Body of pancreas (tissue), 4 donors: ENCODE data around the gene APAF1.

Source experiments
- CTCF ChIP-seq, 7 experiments: fragments of 450-650 bp in 4 of 7; fragments of 200-600 bp in 3 of 7; sonication (generic) in 3 of 7; IDR thresholded peaks; one replicate each; pipeline ENCODE4 v1.5.1; 2016 to 2019; ENCODE audit warnings: antibody characterized with exemption in 7 of 7
- POLR2A ChIP-seq, 3 donors: fragments of 450-650 bp; IDR thresholded peaks; one replicate each; pipeline ENCODE4 v1.6.1; 2016; ENCODE audit warnings: antibody characterized with exemption in 3 of 3, mild to moderate bottlenecking in 2 of 3

- no peak for TF ChIP-seq CTCF (IDR thresholded peaks at IDR 0.05)
- TF ChIP-seq POLR2A (IDR thresholded peaks at IDR 0.05) = no peak
Observed at GRCh38 chr12:98699586-98699985, 54.5 kb downstream of the APAF1 start.
